CD4-positive, alpha-beta T cell treated with Interleukin-17A for 4 hours (primary cell): ENCODE measurements around the gene LIMS4.
"Not testable (repeated sequence)": the region's sequence is repeated elsewhere in the genome, so short reads cannot be mapped to it uniquely, and the experiment has no call there.

Source experiments
- DNase-seq: peaks from one replicate; pipeline ENCODE4 v3.0.0-alpha.2; 2020; ENCODE audit warnings: mixed read lengths

Gene LIMS4

GRCh38 chr2:110472171-110473058 lies at the start of gene LIMS4:
TSS of gene LIMS4 (minus strand) at chr2:110472816. CDS start at chr2:110472778, 38 bp downstream.
- DNase-seq = not testable (repeated sequence)

- not testable (repeated sequence) for DNase-seq
These were observed 27.2 kb upstream of the LIMS4 start for GRCh38 chr2:110499755-110500377.

GRCh38 chr2:110496027-110496426 lies 23.4 kb upstream of the LIMS4 start:
- DNase-seq = not testable (repeated sequence)

- DNase-seq = not testable (repeated sequence)
These were observed 21.9 kb upstream of the LIMS4 start for GRCh38 chr2:110494488-110494887.

- not testable (repeated sequence) for DNase-seq
These were observed 16.4 kb upstream of the LIMS4 start for GRCh38 chr2:110488991-110489390.

- not testable (repeated sequence) for DNase-seq
These were observed 10.1 kb upstream of the LIMS4 start for GRCh38 chr2:110482697-110483096.

- not testable (repeated sequence) for DNase-seq
These were observed 8.6 kb upstream of the LIMS4 start for GRCh38 chr2:110481200-110481599.

- DNase-seq = not testable (repeated sequence)
These were observed 7.5 kb upstream of the LIMS4 start for GRCh38 chr2:110480084-110480483.

- DNase-seq = not testable (repeated sequence)
These were observed 4.8 kb upstream of the LIMS4 start for GRCh38 chr2:110477370-110477769.

- not testable (repeated sequence) for DNase-seq
These were observed 4.3 kb upstream of the LIMS4 start for GRCh38 chr2:110476952-110477351.

- DNase-seq = not testable (repeated sequence)
These were observed 3.2 kb upstream of the LIMS4 start for GRCh38 chr2:110475627-110476359.

- DNase-seq = not testable (repeated sequence)
These were observed 2.3 kb upstream of the LIMS4 start for GRCh38 chr2:110474898-110475297.

GRCh38 chr2:110473059-110473358 lies 393 bp upstream of the LIMS4 start:
- DNase-seq = not testable (repeated sequence)

GRCh38 chr2:110468921-110469320 lies 3.7 kb downstream of the LIMS4 start:
- DNase-seq = not testable (repeated sequence)

GRCh38 chr2:110465312-110465711 lies 7.3 kb downstream of the LIMS4 start:
- DNase-seq = not testable (repeated sequence)

- not testable (repeated sequence) for DNase-seq
These were observed 10.2 kb downstream of the LIMS4 start for GRCh38 chr2:110462458-110462857.

- not testable (repeated sequence) for DNase-seq
These were observed 12.3 kb downstream of the LIMS4 start for GRCh38 chr2:110460318-110460717.

- DNase-seq = not testable (repeated sequence)
These were observed 15.4 kb downstream of the LIMS4 start for GRCh38 chr2:110457214-110457590.

GRCh38 chr2:110456291-110457213 lies 16.1 kb downstream of the LIMS4 start:
- DNase-seq = not testable (repeated sequence)

GRCh38 chr2:110455080-110455670 lies 17.4 kb downstream of the LIMS4 start:
- not testable (repeated sequence) for DNase-seq

GRCh38 chr2:110450951-110451350 lies 21.7 kb downstream of the LIMS4 start:
- DNase-seq = not testable (repeated sequence)
